Measurements from ENCODE around the gene CCDC7. TPM values are rescaled to one million over a fixed set of nuclear protein-coding genes. Genes with fewer than 3 reads are reported as not detected.

The CCDC7 gene
- total RNA-seq, 2 donors from 2014 or later, result 1.9 to 4.3 TPM

DNA sequence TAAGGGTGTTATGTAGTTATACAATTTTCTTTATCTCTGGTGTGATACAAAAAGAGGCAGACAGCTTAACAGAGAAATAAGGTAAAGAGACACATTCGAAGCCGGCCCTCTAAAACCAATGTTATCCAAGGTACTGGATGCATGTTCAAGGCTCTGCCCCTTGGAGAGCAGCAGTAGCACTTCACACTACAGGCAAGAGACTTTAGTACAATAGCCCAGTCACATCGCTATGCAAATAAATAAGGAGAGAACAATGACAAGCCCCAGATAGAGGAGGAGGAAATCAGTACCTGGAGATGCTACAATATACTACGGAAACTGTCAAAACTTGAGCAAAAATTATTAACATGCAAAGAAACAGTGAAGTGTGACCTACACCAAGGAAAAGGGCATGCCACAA, 401.0 kb downstream of the CCDC7 start:
- Mint-ChIP-seq H3K9me3 (no peaks in the 10 kb centered on the region), H3K4me3 (no peak overlapping the region), H3K27ac (no peak overlapping the region), H3K4me1 (peaks cover 2% of the 10 kb centered on the region), H3K27me3 (ENCODE audit: insufficient read depth) (peaks cover 4% of the 10 kb centered on the region), H3K36me3 (ENCODE audit: low read depth) (no peaks in the 10 kb centered on the region)
- WGBS, 2 experiments (ENCODE audit: insufficient coverage in 1 of 2, insufficient read length in 1 of 2), result 90 to 94% methylated on average over 4 of the region's 4 CpGs
- H3K27ac ChIP-seq (ENCODE audit: low read depth, low read length), result no peak overlapping the region
- no peak for DNase-seq
- TF ChIP-seq, protein P1, sequence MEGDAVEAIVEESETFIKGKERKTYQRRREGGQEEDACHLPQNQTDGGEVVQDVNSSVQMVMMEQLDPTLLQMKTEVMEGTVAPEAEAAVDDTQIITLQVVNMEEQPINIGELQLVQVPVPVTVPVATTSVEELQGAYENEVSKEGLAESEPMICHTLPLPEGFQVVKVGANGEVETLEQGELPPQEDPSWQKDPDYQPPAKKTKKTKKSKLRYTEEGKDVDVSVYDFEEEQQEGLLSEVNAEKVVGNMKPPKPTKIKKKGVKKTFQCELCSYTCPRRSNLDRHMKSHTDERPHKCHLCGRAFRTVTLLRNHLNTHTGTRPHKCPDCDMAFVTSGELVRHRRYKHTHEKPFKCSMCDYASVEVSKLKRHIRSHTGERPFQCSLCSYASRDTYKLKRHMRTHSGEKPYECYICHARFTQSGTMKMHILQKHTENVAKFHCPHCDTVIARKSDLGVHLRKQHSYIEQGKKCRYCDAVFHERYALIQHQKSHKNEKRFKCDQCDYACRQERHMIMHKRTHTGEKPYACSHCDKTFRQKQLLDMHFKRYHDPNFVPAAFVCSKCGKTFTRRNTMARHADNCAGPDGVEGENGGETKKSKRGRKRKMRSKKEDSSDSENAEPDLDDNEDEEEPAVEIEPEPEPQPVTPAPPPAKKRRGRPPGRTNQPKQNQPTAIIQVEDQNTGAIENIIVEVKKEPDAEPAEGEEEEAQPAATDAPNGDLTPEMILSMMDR (conservative IDR thresholded peaks at IDR 0.05), result no peak
- H3K9ac ChIP-seq (ENCODE audit: extremely low read depth, low read length, poor library complexity, severe bottlenecking), result no peak overlapping the region
- no peak overlapping the region for H3K4me3 ChIP-seq (ENCODE audit: low read length)
- H3K27me3 ChIP-seq (ENCODE audit: control insufficient read depth, insufficient read depth, low read length, poor library complexity, severe bottlenecking), result no peaks in the 10 kb centered on the region
- no peaks in the 10 kb centered on the region for H3K36me3 ChIP-seq (ENCODE audit: control insufficient read depth, insufficient read depth, low read length)
- no peaks in the 10 kb centered on the region for H3K9me3 ChIP-seq (ENCODE audit: control insufficient read depth, low read length)
- H3K4me1 ChIP-seq (ENCODE audit: control insufficient read depth, insufficient read depth, low read length), result no peaks in the 10 kb centered on the region

GRCh38 chr10:32851301-32851700, 405.4 kb downstream of the CCDC7 start:
- no peaks in the 10 kb centered on the region for H3K36me3 ChIP-seq (ENCODE audit: control insufficient read depth, insufficient read depth, low read length)
- no peak overlapping the region for H3K9ac ChIP-seq (ENCODE audit: extremely low read depth, low read length, poor library complexity, severe bottlenecking)
- TF ChIP-seq, protein P1 (conservative IDR thresholded peaks at IDR 0.05), result no peak
- H3K9me3 ChIP-seq (ENCODE audit: control insufficient read depth, low read length), result no peaks in the 10 kb centered on the region
- no peak overlapping the region for H3K27ac ChIP-seq (ENCODE audit: low read depth, low read length)
- H3K27me3 Mint-ChIP-seq (ENCODE audit: insufficient read depth), result no peaks in the 10 kb centered on the region
- no peak overlapping the region for H3K27ac Mint-ChIP-seq
- H3K4me3 ChIP-seq (ENCODE audit: low read length), result no peak overlapping the region
- WGBS, 2 experiments (ENCODE audit: insufficient coverage in 1 of 2, insufficient read length in 1 of 2), result 0% methylated on average over 1 of the region's 1 CpG; no CpG with 5 or more reads in 1 of the 2 experiments
- peaks cover 2% of the 10 kb centered on the region for H3K4me1 Mint-ChIP-seq
- DNase-seq, result no peak
- H3K4me3 Mint-ChIP-seq, result no peak overlapping the region
- no peaks in the 10 kb centered on the region for H3K9me3 Mint-ChIP-seq
- no peaks in the 10 kb centered on the region for H3K4me1 ChIP-seq (ENCODE audit: control insufficient read depth, insufficient read depth, low read length)
- no peaks in the 10 kb centered on the region for H3K27me3 ChIP-seq (ENCODE audit: control insufficient read depth, insufficient read depth, low read length, poor library complexity, severe bottlenecking)
- H3K36me3 Mint-ChIP-seq (ENCODE audit: low read depth), result no peaks in the 10 kb centered on the region

GRCh38 chr10:32854435-32854834, 408.5 kb downstream of the CCDC7 start:
- Histone ChIP-seq H3K27ac (ENCODE audit: low read depth, low read length) (no peak overlapping the region), H3K9me3 (ENCODE audit: control insufficient read depth, low read length) (no peaks in the 10 kb centered on the region), H3K36me3 (ENCODE audit: control insufficient read depth, insufficient read depth, low read length) (no peaks in the 10 kb centered on the region), H3K9ac (ENCODE audit: extremely low read depth, low read length, poor library complexity, severe bottlenecking) (no peak overlapping the region), H3K4me3 (ENCODE audit: low read length) (no peak overlapping the region), H3K4me1 (ENCODE audit: control insufficient read depth, insufficient read depth, low read length) (no peaks in the 10 kb centered on the region), H3K27me3 (ENCODE audit: control insufficient read depth, insufficient read depth, low read length, poor library complexity, severe bottlenecking) (no peaks in the 10 kb centered on the region)
- Mint-ChIP-seq H3K36me3 (ENCODE audit: low read depth) (no peaks in the 10 kb centered on the region), H3K4me1 (no peaks in the 10 kb centered on the region), H3K27me3 (ENCODE audit: insufficient read depth) (peaks cover 3% of the 10 kb centered on the region), H3K9me3 (no peaks in the 10 kb centered on the region), H3K4me3 (no peak overlapping the region), H3K27ac (no peak overlapping the region)
- WGBS, 2 experiments (ENCODE audit: insufficient coverage in 1 of 2, insufficient read length in 1 of 2), result 88% methylated on average over 1 of the region's 2 CpGs; no CpG with 5 or more reads in 1 of the 2 experiments
- no peak for DNase-seq
- TF ChIP-seq, protein P1 (conservative IDR thresholded peaks at IDR 0.05), result no peak

All from endodermal cell (in vitro differentiated cells).